Esophagus muscularis mucosa (tissue), 4 donors: ENCODE results near the gene SRSF6.

ENCODE experiments used
- CTCF ChIP-seq, 3 experiments: fragments of 200-600 bp in 2 of 3; fragments of 450-650 bp in 1 of 3; sonication (generic) in 2 of 3; IDR thresholded peaks; one replicate each; pipeline ENCODE4 v1.5.1; 2017 to 2019; ENCODE audit warnings: antibody characterized with exemption in 3 of 3, mild to moderate bottlenecking in 2 of 3, moderate library complexity in 1 of 3
- EP300 ChIP-seq: sonication (generic); formaldehyde crosslinking; IDR thresholded peaks from one replicate; pipeline ENCODE4 v1.6.1; 2017; ENCODE audit warnings: antibody characterized with exemption
- POLR2A ChIP-seq: fragments of 450-650 bp; IDR thresholded peaks from one replicate; pipeline ENCODE4 v1.6.1; 2017; ENCODE audit warnings: antibody characterized with exemption, moderate library complexity, mild to moderate bottlenecking, low read depth
- POLR2AphosphoS5 ChIP-seq, 2 donors: sonication (generic); formaldehyde crosslinking; IDR thresholded peaks; one replicate each; pipeline ENCODE4 v1.6.1; 2017; ENCODE audit warnings: antibody characterized with exemption in 2 of 2

GRCh38 chr20:43431134-43431519 lies 26.6 kb upstream of the SRSF6 start:
- TF ChIP-seq POLR2A (no peak), POLR2AphosphoS5 (IDR thresholded peaks at IDR 0.05) (no peak), CTCF (IDR thresholded peaks at IDR 0.05) (no peak), EP300 (no peak)
